ENCODE data around the gene ELMO1.
"Not testable (repeated sequence)": the region's sequence is repeated elsewhere in the genome, so short reads cannot be mapped to it uniquely, and the experiment has no call there.

The ELMO1 gene

DNA sequence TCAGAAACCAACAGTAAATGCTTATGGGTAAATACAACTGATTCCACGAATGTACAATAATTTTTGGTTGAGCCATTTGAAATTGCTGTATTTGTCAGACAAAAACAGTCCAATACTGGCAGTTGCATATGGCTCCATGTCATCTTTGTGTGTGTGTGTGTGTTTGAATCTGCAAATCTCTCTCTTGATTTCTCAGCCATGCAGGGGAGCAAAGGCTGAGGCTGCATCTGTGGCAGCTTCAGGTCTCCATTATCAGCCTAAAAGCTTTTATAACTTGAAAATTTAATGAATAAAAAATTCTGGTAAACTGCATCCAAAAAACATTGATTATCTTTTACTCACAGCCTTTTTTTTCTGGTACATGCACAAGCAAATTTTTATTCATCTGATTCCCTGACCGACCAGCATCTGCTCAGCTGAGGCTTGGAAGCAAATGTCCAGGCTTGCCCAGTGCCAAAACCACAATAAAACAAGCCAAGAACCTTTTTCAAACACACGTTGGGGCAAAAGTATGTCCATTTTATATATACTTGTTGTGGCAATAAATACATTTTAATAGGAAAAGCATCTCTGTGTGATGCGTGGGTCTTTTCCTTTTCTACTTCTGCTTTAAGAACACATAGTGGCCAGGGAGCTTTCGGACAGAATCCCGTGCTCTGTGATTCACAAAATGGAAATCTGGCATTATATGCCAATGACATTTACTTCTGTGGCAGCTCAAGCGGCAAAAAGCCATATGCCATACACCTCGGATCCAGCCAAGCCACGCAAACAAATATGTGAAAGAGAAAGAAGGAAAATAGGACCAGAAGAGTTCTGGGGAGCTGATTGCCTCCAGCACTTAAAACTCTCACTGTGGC is 448.8 kb downstream of the ELMO1 start:
- DNase-seq: no peak

DNA sequence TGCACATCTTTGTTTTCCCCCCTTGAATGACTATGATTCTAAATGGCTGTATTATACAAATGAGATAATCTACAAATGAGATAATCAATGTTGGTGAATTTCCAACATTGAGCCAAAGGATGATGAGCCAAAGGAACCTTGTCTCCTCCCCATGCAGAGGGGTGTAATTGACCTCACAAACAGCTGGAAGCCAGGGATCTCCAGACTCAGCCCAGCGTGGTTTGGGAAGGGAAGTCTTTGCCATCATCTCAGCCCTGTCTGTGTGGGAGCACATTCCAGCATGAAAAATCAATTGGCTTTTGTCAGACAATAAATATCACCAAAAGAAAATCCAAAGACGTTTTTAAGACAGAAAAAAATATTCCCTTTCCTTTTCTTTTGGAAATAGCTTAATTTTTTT is 452.9 kb downstream of the ELMO1 start:
- no peak for DNase-seq

DNA sequence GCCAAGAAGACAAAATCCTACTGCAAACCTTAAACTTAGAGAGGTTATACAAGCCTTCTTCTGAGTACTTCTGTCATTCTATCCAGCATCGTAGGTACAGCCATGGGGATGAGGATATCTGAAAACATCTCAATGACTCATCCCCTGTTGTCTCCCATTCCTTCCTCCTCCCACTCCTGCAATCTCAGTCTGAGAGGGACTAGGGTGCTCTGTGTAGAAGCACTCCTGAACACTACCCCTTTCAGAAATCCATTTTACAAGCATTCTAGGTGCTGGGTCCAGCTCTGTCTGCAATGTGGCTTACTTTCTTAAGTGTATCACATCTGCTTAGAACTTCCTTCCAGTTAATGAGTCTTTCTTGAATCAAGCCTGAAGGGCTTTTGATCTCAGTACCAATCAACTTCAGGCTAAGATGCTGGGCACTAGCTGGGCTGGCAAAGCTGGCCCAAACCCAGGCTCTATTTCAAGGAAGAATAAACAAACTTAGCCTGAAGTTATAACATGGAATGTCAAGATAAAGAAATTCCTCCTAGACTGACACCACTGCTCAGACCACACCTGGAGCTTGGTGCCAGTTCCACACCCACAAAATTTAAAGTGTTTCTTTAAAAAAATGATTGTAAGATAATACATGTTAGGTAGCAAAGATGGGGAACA is 454.1 kb downstream of the ELMO1 start:
- DNase-seq: no peak

DNA sequence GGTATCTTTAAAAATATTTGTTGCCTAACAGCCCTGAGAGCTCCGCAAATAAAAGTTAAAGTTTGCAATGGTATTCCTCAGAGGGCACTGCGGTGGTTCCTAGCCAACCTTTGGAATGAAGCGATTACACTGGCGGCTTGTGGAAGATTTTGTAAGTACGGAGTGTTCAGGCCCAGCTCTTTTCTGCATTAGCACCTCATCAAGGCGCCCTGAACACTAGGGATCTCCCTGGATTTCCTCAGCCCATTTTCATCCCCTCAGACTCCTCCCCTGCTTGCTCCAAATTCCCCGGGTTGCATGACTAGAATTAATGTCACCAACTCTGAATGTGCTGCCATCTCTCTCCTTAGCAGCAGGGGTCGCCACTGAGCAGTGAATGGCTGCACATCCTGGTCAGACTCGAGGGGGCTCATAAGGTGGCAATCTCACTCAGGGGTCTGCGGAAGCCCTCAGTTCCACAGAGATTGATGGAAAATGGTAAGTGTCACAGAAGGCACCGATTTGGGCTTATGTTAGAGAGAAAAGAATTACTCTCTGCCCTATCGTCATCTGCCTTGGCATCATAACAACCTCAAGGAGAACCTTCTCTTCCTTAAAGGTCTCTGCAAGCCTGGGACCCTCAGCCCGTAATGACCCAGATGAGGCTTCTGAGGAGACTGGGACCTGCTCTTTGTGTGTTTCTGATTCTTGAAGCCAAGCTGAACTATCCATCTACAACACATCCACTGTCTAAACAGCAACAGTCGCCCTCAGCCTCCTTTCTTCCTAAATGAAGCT is 461.5 kb downstream of the ELMO1 start:
- DNase-seq: peak; percentile 61

DNA sequence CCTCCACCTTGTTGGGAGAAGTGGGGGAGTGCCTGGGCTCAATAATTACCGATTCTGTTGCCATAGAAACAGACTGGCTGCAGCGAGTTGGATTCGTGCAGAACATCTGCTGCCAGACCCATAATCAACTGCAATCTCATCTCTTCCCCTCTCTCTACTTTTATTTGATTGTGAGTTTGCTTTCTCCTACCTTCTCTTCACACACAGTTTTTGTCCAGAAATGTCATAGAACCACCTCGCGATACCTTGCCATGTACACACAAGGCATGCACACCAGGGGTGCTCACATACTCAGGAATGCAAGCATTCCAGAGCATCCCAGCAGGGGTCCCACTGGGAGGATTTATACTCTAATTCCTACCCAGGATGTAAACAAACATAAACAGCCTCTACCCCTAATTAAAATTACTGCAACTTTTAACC is 462.1 kb downstream of the ELMO1 start:
- no peak for DNase-seq

DNA sequence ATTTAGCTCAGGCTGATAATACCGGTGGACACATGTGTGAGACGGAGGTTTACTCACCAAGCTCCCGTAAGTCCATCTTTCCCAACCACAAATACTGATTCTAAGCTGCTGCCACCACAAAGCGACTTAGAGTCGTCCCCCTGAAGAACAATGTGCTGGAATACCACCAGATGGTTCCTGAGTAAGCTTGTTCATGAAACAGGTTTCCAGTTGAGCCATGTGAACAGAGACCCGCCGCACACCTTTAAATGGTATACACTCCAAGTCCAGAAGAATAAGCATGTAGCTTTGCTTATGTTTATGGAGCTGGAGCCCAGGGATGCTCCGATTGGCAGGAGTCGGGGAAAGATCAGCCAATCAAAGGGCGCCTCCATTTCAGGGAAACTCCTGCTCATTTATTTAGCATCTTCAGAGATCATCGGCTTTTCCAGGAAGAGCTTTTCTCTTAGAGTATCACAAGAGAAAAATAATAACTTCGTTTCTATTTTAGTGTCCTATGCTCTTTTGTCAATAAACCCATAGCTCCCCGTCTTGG is 462.7 kb downstream of the ELMO1 start:
- no peak for DNase-seq

DNA sequence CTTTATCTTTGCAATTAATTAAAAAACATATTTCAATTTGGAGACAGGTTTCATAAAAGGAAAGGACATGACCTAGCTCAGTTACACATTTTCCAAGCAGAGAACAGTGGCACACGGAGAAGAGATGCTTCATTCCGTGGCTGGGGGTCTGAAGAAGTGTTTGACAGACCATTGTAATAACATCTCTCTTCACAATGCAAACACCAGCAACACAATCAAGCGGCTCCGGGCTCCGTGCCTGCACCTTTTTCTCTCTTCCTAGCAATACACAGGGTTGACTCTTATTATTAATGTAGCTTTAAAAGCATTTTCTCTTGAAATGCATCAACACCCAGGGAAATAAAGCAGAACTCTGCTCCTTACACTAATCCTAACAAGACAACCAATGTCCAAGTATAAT is 463.3 kb downstream of the ELMO1 start:
- no peak for DNase-seq

DNA sequence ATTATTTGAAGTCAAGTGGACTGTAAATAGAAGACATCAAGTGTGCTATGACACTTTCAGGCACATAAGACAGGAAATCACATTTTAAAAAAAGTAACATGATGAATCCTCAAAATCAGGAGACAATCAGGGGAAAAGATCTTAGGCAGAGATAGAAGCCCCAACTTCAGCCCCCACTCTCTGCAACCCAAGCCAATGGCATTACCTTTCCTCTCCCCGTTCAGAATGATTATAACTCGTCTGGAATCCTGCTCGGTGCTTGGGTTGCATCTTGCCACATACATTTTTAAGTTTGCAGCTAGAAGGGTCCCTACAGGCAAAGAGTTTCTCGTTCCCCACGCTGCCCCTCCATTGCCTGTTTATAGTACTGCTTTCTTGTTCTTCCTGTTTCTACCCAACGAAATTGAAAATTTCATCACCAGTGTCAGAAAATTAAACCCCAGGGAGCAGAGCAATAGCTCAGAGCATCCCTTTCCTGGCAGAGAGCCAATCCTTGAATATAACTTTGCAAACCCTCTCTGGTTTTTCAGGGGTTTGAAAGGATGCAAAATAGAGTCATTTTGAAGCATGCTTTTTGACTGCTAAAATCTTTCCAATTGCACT is 463.9 kb downstream of the ELMO1 start:
- no peak for DNase-seq

DNA sequence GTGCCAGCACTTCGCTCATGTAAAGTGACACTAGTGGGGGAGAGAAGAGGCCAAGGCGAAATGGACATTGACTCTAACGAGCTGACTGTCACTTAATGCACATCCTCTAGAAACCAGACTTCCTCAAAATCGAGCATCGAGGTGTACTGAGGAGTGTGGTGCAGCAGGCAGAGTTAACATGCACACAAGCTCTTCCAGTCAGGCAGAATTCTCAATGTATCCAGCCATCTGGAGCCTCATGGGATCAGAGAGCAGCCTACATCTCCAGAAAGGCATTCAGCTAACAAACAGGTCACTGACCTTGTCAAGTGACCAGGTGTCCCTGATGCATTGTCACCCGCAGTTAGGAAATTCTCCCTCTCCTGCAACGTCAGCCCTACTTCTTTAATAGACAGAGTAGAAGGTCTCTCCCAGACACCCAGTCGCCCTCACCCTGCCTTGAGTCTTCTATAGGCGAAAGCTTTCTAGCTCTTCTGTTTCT is 464.6 kb downstream of the ELMO1 start:
- no peak for DNase-seq

DNA sequence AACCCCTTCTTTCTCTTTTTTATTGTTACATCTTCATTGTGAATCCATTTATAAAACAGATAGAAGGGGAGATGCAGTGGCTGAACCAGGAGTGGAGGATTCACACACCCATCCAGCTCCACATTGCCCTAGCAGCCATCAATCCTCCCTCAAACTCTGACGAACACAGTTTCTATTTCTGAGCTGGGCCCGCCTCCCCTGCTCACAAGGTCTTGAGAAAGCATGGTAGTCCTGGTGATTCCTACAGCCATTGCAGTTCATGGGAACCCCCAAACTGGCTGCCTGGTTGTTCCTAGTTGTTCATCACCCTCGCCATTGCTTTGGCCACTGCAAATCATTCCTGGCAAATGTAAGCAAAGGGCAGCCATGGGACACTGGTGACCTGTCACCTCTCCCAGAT is 465.9 kb downstream of the ELMO1 start:
- no peak for DNase-seq

DNA sequence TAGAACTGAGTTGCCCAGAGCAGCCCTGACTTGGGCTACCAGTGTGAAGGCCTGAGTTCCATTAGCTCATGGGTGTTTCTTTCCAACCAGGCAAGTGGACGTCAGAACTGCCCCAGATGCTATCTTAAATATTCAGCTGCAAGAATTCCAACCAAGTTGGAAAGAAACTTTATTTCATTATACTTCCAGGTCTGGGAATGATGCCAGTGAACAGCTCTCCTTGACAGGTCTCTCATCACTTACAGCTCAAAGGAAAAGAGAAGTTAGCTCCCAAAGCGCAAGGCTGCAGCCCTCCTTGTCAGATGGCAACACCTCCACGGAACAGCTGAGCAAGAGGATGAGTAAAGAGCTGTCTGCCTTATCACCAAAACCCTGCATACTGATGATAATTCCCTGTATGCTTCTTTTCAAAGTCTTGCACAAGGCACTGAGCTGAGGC is 468.8 kb downstream of the ELMO1 start:
- no peak for DNase-seq

DNA sequence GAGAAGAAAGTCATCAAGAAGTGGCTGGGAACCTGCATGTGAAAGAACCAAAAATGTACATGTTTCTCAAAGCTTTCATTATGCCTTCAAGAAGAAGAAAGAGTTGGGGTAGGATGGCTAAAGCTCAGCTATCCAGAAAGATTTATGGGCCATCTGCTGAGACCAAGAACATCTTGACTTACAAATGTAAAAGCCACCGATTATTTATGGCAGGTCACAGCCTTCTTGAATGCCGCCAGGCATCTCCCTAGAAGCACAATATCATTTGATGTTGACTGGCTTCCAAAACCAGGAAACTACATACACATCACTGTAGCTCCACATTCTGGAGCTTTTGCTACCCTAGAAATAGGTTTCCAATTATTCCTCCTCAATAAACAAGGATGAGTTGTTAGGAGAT is 470.2 kb downstream of the ELMO1 start:
- no peak for DNase-seq

DNA sequence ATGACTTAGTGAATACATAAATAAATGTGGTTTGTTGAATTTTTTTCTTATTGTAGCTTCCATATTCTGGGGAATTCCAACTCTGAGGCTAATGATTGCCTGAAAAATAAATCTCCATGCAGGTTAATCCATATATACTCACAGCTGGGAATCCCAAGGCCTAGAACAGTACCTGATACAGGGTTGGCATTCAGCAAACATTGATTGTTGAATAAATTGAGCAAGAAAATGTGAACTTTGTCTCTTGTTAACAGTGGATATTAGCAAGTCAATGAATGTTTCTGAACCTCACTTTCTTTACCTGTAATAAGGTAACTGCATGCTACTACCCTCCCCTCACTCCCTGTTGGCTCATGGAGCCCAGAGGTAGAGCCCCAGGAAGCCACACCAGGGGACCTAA is 470.8 kb downstream of the ELMO1 start:
- no peak for DNase-seq

DNA sequence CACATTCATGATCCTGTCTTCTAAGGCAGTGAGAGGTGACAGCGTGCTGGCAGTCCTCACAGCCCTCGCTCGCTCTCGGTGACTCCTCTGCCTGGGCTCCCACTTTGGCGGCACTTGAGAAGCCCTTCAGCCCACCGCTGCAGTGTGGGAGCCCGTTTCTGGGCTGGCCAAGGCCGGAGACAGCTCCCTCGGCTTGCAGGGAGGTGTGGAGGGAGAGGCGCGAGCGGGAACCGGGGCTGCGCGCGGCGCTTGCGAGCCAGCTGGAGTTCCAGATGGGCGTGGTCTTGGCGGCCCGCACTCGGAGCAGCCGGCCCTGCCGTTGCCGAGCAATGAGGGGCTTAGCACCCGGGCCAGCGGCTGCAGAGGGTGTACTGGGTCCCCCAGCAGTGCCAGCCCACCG is 475.1 kb downstream of the ELMO1 start:
- DNase-seq: not testable (repeated sequence)

DNA sequence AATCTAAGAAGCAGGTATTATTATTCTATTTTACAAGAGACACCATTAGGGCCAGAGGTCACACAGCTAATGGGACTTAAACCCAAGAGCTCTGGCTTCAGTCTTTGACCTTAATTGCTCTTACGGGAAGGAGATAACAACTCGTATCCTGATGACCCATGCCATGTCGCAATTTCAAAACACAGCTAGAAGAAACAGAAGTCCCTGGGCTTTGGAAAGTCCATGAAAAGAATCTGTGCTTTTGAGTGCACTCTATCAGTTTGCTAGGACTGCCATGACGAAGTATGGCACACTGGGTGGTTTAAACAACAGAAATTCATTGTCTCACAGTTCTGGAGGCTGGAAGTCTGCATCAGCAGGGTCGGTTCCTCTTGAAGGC is 476.5 kb downstream of the ELMO1 start:
- DNase-seq: no peak

DNA sequence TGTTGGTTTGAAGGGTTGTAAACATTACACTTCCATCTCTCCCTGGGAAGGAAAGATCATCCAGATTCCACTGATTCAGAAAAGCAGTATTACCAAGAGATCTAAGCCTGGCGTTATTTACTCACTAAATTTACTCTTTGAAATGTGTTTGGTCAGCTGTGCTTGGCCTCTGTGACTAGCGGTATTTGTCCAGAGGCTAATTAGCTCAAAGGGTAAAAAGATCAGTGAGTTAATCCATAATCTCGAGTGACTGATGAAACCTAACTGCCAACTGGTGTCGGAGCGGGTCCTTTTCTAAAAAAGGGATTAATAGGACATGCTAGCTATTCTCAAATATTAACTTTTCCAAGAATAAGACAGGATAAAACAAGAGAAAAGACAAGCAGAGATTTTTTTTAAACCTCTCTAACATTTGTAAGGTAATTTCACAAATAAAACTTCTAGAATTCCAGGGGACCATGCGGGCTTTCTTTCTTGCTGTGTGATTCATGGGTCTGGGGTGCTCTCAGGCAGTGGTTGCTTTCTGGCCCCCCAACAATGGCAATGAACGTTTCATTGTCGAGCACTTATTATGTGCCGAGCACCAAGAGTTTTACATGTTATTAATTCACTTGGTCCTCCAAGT is 477.0 kb downstream of the ELMO1 start:
- DNase-seq: no peak

DNA sequence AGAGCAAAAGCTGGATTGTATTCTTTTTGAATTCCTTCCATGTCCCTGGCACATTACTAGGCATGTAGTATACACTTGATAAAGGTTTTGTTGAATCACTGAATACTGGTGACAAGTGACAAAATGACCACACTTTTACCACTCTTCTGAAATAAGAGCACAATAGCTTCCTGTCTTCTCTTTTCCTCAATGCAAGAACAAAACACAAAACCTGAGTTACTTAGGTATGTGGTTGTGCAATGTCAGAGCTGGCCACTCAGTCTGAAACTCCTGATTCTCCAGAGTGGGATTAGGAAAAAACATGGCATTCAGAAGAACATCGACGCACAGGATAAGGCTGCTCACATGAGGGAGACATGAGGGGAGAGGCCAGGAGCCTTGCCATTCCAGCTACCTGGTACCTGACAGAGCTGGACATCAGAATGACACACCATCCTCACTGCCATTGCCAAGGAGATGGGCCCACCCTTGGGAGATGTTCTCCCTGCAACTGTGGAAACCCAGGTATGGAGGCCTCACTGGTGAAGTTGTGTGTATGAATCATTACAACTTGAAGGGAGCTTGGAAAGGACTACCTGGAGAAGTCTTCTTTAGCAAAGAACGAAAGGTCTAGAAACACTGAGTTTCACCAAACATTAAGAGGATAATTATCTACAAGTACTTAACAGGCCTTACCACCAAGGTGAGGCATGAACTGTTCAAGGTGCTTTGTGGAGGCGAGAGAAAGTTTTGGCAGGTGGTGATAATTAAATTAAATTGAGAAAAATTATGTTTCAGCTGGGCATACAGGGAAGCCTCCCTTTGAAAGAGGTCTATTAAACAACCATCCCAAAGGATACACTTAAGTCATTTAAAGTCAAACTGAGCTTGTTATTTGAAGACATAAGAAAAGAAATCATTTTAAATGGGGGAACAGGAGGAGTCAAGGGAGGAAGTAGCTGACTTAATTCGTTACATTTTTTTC is 477.8 kb downstream of the ELMO1 start:
- DNase-seq: no peak

DNA sequence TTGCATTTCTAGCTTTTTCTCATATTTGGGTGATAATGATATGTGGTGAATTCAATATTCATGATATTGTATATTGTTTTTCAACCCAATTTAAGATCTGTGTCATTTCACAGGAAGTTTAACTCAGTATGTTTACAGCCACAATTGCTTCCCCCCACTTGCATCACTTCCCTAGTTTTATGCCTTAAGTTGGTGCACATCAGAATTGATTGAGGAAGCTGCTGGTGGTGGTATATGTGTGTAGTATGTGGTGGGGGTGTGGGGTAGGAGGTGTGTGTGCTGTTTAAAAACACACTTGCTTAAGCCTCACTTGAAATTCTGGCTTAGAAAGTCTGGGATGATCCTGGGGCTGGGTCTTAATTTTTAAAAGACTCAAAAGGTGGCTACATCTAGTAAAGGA is 479.3 kb downstream of the ELMO1 start:
- DNase-seq: peak; percentile 42

DNA sequence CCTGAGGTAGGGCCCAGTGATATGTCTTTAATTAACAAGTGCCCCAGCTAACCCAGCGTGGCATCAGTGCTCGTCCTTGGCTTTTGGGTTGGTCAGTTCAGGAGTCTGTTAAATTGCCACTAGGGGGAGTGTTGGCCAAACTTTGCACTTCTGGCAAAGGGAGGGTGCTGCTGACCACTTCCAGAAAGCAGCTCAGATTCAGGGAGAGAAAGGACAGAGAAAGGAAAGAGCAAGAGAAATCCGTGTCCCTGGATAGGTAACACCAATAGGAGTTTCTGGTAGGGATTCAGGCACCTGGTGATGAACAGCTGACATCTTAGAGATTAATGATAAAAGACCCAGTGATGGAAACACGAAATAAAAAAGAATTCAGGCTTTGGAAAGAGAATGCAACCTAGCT is 481.3 kb downstream of the ELMO1 start:
- DNase-seq: no peak

DNA sequence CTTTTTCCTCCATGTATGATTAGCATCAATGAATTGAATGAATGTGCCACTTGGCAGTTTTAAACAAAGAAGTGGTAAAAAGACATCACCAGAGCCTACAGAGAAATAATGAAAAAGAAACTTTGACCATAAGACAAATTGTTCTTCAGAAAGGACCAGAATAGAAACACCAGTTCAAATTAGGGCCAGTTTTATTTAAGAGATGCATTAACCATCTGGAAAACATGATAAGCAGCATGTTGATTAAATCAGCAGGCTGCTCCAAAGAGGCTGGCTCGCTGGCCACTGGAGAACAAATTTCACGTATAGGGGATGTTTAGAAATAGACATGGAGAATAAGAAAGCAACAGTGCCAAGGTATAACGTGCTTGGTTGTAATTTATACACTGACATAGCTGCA is 482.0 kb downstream of the ELMO1 start:
- DNase-seq: no peak

DNA sequence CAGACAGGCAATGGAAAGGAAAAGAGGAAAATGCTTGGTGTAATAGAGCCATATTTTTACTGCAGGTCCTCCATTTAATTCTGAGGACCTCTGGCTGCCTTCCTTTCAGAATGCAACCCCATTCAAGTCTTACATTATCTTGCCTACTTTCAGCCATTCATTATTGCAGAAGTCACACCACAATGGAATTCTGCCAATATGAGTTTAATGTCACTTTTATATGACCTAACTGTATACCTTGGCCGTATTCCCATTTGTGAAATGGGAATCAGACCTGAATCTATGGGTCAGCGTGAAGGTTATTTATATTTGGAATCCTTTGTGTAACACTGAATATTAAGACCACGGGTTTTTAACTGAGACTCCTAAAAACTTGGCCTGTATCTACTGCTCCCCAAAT is 482.6 kb downstream of the ELMO1 start:
- DNase-seq: no peak

Data from CD4-positive, alpha-beta T cell treated with Interleukin-4 for 4 hours (primary cell).